GM12873 (cell line): ENCODE results near the gene RIMBP2.

Source experiments
- TF ChIP-seq, protein P1 (sequence below): IDR thresholded peaks from 2 replicates; pipeline ENCODE4 v1.5.1; 2012; ENCODE audit warnings: low read depth, mild to moderate bottlenecking, moderate library complexity, low read length, control low read depth; ENCODE audit not compliant: insufficient read depth; ENCODE audit errors: missing control alignments

RIMBP2 gene

DNA sequence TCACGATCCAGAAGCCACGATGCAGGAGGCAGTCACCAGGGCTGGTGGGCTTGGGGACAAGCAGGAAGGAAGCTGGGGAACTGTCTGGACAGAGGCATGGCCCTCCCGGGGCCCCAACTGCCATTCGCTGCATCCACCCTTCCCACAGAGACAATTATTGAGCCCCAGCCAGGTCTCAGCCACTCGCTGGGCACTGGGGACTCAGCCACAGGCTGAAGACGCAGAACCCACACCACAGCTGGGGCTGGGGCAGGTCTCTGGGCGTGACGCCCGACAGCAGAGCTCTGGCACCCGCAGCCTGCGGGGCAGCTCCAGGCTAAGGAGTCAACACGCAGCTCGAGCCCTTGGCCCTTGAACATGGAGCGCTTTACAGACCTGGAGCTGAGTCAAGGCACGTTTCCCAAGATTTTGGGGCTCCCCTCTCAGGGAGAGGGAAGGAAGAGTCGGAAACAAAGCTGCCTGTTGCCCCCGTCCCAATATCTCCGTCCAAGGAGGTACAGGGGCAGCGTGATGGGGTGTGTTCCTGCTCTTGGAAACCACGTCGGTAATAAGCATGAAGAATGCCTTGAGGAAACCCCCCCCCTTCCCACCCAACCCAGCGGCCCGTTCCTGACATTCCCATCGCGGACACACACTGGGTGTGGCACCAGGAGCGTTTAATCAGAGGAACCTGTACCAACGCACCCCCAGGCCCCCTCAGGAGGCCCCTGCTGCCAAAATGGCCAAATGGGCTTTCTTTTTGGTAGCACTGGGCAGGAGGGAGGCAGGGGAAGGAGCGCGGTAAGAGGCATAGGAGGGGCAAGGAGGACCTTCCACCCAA lies 6.7 kb downstream of the RIMBP2 start:
- TF ChIP-seq, protein P1, sequence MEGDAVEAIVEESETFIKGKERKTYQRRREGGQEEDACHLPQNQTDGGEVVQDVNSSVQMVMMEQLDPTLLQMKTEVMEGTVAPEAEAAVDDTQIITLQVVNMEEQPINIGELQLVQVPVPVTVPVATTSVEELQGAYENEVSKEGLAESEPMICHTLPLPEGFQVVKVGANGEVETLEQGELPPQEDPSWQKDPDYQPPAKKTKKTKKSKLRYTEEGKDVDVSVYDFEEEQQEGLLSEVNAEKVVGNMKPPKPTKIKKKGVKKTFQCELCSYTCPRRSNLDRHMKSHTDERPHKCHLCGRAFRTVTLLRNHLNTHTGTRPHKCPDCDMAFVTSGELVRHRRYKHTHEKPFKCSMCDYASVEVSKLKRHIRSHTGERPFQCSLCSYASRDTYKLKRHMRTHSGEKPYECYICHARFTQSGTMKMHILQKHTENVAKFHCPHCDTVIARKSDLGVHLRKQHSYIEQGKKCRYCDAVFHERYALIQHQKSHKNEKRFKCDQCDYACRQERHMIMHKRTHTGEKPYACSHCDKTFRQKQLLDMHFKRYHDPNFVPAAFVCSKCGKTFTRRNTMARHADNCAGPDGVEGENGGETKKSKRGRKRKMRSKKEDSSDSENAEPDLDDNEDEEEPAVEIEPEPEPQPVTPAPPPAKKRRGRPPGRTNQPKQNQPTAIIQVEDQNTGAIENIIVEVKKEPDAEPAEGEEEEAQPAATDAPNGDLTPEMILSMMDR, result no peak

DNA sequence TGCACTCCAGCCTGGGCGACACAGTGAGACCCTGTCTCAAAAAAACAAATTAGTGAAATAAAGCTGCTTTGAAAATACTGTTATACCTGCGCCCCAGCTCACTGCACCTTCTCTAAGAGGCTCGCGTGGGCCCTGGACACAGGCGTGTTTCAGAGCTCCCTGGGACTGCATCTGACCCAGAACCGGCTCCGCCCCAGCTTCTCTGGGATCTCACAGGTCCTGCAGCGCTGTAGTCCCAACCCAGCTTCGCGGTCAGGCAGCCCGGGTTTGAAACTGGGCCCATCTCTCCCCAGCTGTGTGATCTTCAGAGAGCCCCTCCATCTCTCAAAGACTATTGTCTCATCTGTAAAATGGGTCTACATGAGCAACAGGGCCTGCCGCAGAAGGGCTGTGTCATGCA lies 7.5 kb downstream of the RIMBP2 start:
- TF ChIP-seq, protein P1, result no peak

DNA sequence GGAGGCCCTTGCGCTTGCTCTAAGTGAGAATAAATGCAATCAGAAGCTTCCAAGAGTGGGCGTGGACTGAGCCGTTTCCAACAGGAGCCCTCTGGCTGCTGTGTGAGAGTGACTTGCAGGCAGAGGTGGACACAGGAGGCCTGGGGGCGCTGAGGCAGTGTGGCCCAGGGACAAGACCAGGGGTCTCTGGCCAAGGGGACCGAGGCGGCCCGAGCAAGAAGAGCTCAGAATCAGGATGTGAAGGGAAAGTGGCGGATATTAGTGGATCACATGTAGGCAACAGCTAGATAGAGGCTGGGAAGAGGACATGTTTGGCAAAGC lies 8.6 kb downstream of the RIMBP2 start:
- TF ChIP-seq, protein P1, result no peak

DNA sequence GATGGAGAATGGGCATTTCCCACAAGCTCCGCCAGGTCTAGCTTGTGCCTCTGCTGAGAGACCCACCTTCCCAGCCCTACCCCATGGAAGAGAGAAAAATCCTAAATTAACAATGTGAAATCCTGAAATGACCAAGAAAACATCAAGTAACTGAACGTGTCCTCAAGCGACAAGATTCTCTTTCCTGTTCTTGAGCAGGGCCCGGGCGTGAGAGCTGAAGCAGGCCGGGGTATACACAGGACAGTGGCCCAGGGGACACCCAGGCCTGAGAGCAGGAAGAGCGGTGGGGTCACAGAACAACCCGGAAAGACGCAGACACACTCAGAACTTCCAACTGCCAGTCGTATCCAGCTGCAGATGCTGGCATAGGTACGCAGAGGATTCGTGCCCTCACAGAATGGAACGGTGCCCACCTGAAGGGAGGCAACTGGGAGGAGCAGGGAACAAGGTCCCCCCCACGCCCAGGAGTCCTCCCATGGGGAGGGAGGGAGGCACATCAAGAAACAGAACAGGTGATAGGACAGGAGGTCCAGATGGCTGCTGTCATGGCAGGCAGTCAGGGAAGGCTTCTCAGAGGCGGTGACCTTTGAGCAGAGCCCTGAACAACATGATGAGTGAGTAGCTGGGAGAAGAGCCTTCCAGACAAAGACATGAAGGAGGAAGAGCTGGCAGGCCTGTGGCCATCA lies 9.1 kb downstream of the RIMBP2 start:
- TF ChIP-seq, protein P1, result no peak

DNA sequence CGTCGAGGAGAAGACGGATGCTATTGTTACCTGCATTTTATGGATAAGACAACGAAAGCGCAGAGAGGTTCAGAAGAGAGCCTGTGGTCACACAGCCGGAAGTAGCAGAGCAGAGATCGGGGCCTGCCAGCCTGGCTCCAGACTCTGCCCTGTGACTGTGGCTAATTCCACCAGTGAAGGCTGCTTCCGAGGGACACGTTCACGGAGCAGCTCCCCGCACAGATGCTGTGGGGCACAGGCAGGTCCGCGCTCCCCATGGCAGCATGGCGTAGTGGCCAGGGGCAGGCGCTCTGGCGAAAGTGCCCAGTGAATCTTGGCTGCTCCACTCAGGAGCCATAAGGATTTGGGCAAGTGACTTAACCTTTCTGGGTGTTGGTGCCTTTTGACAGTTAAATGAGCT lies 9.8 kb downstream of the RIMBP2 start:
- TF ChIP-seq, protein P1, result no peak

DNA sequence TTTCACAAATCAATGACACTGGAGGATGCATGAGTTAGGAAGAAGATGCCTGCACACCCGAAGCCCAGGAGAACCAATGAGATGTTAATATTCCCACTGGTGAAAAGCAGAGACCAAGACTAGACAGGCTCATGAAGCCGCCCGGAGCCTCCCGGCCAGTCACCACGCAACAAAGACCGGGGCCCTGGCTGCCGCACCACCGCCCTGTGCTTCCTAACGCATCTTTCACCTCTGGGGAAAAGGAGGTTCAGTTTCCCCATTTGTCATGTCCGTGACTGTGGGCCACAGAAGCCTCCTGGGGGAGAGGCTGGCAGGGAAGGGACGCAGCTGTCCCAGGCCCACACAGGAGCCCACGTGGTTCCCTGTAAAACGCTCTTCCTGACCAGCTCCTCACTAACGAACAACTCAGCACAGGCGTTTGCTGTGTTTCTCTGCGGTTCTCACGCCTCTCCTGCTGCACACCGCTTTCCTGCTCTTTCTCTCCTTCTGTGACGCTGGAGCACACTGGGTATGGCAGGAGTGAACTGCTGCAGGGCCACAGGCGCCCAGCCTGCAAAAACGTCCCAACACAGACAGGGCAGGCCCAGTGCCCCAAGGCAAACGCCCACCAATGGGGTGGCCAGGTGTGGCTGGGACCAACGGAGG lies 10.8 kb downstream of the RIMBP2 start:
- TF ChIP-seq, protein P1, result no peak

DNA sequence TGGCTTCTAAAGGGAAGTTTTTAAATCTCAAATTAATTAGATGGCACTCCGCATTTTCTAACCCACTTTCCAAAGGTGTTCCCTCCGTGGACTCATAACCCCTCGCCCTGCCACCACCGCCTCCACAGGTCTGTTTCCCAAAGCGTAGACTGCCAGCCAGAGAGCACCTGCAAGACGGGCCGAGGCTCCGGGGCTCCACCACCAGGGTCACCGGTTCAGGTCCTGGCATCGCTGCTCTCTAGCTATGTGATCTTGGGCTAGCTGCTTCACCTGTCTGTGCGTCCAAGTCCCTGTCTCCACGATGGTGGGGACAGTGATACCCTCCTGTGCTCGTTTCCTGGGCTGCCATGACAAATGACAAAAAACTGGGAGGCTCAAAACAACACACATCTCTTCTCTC lies 11.5 kb downstream of the RIMBP2 start:
- TF ChIP-seq, protein P1, result no peak
